HUES48 (cell line): ENCODE results near the gene ARAP2.

Experiments used
- H3K27ac ChIP-seq: one replicate; pipeline ENCODE4 v1.7.0; 2013; ENCODE audit warnings: low read depth, low read length, inconsistent platforms
- H3K27me3 ChIP-seq: 2 replicates; pipeline ENCODE4 v1.6.1; 2013; ENCODE audit warnings: mild to moderate bottlenecking, low read length; ENCODE audit not compliant: control insufficient read depth, insufficient read depth
- H3K36me3 ChIP-seq: 2 replicates; pipeline ENCODE4 v1.6.1; 2013; ENCODE audit warnings: low read length; ENCODE audit not compliant: control insufficient read depth, insufficient read depth
- H3K4me1 ChIP-seq: 2 replicates; pipeline ENCODE4 v1.6.1; 2013; ENCODE audit warnings: mild to moderate bottlenecking, low read length; ENCODE audit not compliant: control insufficient read depth, insufficient read depth
- H3K4me3 ChIP-seq: 2 replicates; pipeline ENCODE4 v1.5.1; 2013; ENCODE audit warnings: mild to moderate bottlenecking, low read depth, low read length
- H3K9ac ChIP-seq: 2 replicates; pipeline ENCODE4 v1.6.1; 2013; ENCODE audit warnings: mild to moderate bottlenecking, low read depth, low read length, moderate library complexity
- H3K9me3 ChIP-seq: 2 replicates; pipeline ENCODE4 v1.6.1; 2013; ENCODE audit warnings: low read length; ENCODE audit not compliant: control insufficient read depth, insufficient read depth

ARAP2 gene

DNA sequence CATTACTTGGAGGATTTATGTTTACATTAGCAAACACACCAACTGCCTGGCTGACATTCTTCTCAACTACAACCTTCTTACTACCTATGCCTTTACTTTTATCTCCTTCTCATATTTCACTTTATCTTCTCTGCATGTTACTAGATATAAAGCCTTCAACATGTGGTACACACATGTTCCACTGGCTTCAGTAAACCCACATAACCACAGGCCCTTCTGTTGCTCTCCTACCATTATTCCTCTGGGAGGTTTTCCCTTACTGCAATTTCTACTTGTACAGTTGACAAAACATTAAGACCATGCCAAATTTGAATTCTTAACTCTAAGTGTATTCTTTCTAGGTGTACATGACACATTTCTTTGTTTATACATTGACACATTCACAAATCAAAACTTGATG is 133.1 kb downstream of the ARAP2 start:
- no peak overlapping the region for H3K4me3 ChIP-seq
- no peaks in the 10 kb centered on the region for H3K27me3 ChIP-seq
- H3K9ac ChIP-seq, result no peak overlapping the region
- no peak overlapping the region for H3K27ac ChIP-seq
- H3K9me3 ChIP-seq, result no peaks in the 10 kb centered on the region
- no peaks in the 10 kb centered on the region for H3K36me3 ChIP-seq
- no peaks in the 10 kb centered on the region for H3K4me1 ChIP-seq

DNA sequence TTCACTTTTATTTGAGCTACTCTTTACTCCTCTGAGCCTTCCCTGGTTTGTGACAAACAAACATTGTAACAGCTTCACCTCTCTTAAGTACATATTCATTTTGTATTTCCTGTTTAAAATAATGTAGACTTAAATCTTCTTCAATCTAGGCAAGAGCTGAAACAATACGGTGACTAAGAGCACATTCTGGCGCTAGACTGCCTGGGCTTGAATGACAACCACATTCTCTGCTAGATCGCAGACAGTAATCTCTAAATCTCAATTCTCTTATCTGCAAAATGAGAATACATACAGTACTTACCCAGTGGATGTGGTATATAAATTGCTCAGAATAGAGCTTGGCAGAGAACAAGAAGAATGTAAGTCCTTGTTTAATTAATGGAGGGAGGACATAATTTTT is 144.8 kb downstream of the ARAP2 start:
- no peaks in the 10 kb centered on the region for H3K36me3 ChIP-seq
- H3K9ac ChIP-seq, result no peak overlapping the region
- no peak overlapping the region for H3K4me3 ChIP-seq
- H3K9me3 ChIP-seq, result no peaks in the 10 kb centered on the region
- H3K27me3 ChIP-seq, result no peaks in the 10 kb centered on the region
- no peaks in the 10 kb centered on the region for H3K4me1 ChIP-seq
- no peak overlapping the region for H3K27ac ChIP-seq

DNA sequence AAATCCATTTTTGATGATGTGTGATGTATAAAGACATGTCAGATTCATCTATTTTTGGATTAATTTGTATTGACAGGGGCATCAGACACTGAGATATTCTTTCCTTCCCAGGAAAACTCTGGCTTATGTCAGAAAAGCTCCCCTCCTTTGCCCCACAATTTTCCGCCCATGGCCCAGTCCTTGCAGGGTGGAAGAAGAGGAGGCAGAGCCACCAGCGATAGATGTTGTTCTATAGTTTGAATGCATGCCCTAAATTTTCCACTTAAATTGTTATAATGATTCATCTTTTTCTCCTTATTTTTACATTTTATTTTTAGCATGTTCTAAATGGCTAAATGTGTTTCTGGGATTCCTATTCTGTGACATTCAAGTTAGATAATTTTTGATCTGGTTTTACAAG is 149.3 kb downstream of the ARAP2 start:
- Histone ChIP-seq H3K9ac (no peak overlapping the region), H3K9me3 (no peaks in the 10 kb centered on the region), H3K4me1 (no peaks in the 10 kb centered on the region), H3K36me3 (no peaks in the 10 kb centered on the region), H3K27me3 (no peaks in the 10 kb centered on the region), H3K4me3 (no peak overlapping the region), H3K27ac (no peak overlapping the region)

DNA sequence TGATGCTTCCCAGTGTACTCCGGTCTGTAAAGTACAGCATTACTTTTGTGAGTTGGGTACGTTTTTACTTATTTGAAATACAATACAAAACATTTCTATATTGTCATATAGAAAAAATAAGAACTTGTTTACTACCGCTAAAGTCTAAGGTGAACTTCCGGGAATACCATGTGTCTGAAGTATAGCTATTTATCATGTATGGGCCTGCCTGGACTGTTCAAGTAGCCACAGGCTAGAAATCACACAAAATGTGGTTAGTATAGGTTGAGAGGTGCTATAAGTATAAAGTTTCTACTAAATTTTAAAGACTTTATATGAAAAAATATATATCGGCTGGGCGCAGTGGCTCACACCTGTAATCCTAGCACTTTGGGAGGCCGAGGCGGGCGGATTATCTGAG is 152.3 kb downstream of the ARAP2 start:
- no peaks in the 10 kb centered on the region for H3K4me1 ChIP-seq
- no peaks in the 10 kb centered on the region for H3K36me3 ChIP-seq
- H3K27ac ChIP-seq, result no peak overlapping the region
- H3K27me3 ChIP-seq, result no peaks in the 10 kb centered on the region
- H3K4me3 ChIP-seq, result no peak overlapping the region
- H3K9me3 ChIP-seq, result no peaks in the 10 kb centered on the region
- no peak overlapping the region for H3K9ac ChIP-seq

DNA sequence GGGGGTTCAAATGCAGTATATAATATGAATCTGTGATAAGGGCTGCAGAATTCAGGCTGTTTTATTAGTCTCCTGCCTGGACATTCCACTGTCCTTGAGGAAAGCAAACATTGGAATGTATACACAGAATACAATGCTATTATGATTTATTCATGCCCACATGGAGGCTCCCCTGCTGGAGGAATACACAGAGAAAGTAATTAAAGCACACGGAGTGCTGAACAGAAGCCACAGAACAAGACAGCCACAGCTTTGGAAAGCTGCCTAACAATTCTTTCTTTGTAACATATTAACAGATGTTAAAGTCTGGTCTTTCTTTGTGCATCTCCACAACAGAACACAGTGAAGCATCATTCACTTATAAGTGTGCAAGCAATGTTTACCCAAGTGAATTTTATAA is 155.8 kb downstream of the ARAP2 start:
- H3K4me1 ChIP-seq, result no peaks in the 10 kb centered on the region
- H3K9ac ChIP-seq, result no peak overlapping the region
- H3K27ac ChIP-seq, result no peak overlapping the region
- no peaks in the 10 kb centered on the region for H3K36me3 ChIP-seq
- H3K9me3 ChIP-seq, result no peaks in the 10 kb centered on the region
- H3K4me3 ChIP-seq, result no peak overlapping the region
- H3K27me3 ChIP-seq, result no peaks in the 10 kb centered on the region

DNA sequence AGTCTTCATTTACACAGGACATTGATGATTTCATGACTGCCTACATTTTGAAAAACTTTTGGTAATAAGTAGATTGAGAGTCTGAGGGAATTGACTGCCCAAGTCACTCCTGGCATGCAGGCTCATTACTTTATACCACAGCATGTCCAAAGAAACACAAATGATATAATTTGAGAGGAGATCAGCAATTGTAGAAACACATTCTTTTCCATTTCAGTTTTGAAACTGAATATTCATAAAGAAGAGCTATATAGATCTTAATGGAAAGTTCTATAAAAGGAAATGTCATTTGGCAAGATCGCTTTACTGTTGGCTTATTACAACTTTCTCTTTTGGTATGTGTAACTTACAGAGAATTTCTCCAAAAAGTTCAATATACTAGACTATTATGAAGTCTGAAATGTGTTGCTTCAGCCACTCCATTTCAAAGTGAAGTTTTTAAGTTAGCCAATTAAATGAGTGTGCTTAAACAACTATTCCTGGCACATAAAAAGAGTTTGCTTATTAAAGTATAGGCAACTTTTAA is 158.0 kb downstream of the ARAP2 start:
- H3K27ac ChIP-seq, result no peak overlapping the region
- H3K4me3 ChIP-seq, result no peak overlapping the region
- H3K27me3 ChIP-seq, result no peaks in the 10 kb centered on the region
- H3K9me3 ChIP-seq, result no peaks in the 10 kb centered on the region
- H3K4me1 ChIP-seq, result no peaks in the 10 kb centered on the region
- H3K9ac ChIP-seq, result no peak overlapping the region
- H3K36me3 ChIP-seq, result no peaks in the 10 kb centered on the region

DNA sequence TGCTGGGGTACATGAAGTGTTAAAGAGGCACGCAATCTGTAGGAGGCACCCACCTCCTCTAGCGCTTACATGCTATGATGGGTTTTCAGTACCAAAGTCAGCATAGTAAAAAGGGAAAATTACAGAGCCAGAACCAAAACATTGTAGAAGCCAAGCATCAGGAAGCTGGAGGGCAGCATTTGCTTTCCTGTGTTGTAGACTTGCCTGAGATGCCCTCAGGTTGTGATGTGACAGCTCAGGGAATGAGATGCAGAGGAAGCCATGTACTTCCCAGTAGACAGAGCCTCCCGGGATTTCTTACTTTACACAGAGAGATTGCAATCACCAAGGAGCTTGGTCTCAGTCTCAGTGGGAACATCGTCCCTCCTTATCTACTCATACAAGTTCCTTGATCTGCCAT is 161.5 kb downstream of the ARAP2 start:
- Histone ChIP-seq H3K4me1 (peaks cover 3% of the 10 kb centered on the region; the same call in 1 of the 2 replicates), H3K27me3 (no peaks in the 10 kb centered on the region), H3K9me3 (no peaks in the 10 kb centered on the region), H3K27ac (no peak overlapping the region), H3K9ac (no peak overlapping the region), H3K4me3 (no peak overlapping the region), H3K36me3 (no peaks in the 10 kb centered on the region)

DNA sequence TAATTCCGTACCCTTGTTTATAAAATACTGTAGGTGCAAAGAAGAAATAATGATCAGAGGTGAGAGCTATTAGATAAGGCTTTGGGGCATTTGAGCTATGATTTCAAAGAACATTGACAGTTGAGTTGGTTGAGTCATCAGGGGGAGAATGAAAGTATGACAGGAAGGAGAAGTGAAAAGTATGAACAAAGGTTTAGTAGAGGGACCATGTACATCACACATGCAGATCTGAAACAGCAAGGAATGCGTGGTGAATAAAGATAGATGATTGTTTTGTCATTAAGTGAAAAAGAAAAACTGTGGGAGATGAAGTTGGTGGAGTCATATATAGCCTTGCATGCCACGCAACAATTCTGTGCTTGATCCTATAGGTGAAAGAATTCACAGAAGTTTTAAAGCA is 163.1 kb downstream of the ARAP2 start:
- H3K36me3 ChIP-seq, result no peaks in the 10 kb centered on the region
- no peak overlapping the region for H3K27ac ChIP-seq
- peaks cover 3% of the 10 kb centered on the region; the same call in 1 of the 2 replicates for H3K4me1 ChIP-seq
- H3K4me3 ChIP-seq, result no peak overlapping the region
- no peaks in the 10 kb centered on the region for H3K9me3 ChIP-seq
- H3K9ac ChIP-seq, result no peak overlapping the region
- no peaks in the 10 kb centered on the region for H3K27me3 ChIP-seq

DNA sequence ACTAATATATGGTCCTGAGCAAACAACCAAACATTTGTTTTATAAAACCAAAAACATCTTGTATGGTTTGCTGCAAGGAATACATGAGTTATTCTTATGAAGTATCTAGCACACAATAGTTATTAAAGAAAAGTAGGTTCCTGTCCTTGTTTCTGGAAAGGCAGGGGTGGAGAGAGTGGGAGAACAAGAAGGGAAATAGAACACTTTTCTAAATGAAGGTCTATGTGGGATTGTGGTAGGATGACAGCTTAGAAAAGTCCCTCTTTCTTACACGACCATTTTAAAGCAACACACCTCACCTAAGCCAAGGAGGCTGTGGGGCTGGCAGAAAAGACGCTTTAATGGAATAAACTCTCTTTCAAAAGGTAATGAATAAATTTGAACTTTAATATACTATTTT is 164.6 kb downstream of the ARAP2 start:
- H3K27ac ChIP-seq, result no peak overlapping the region
- H3K4me3 ChIP-seq, result no peak overlapping the region
- H3K27me3 ChIP-seq, result no peaks in the 10 kb centered on the region
- H3K36me3 ChIP-seq, result no peaks in the 10 kb centered on the region
- H3K9ac ChIP-seq, result no peak overlapping the region
- H3K4me1 ChIP-seq, result peaks cover 3% of the 10 kb centered on the region; the same call in 1 of the 2 replicates
- no peaks in the 10 kb centered on the region for H3K9me3 ChIP-seq

DNA sequence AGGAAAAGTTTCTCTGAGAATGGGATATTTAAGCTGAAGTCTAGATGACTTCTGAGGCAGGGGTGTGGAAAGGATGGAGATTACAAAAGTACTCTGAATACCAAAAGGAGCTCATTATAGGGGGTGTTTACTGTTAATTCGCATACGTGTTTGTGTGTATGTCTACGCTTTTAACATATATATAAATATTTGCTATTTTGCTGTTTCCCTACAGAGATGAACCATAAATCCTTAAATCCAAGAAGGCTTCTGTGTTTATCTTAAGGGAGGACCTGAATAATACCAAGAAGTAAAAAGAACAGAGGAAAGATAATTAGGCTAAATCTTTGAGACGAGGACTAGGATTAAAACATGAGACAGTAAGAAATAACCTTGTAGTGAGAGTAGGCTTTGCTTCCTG is 166.0 kb downstream of the ARAP2 start:
- Histone ChIP-seq H3K4me3 (no peak overlapping the region), H3K4me1 (peaks cover 3% of the 10 kb centered on the region; the same call in 1 of the 2 replicates), H3K27ac (no peak overlapping the region), H3K9me3 (no peaks in the 10 kb centered on the region), H3K36me3 (no peaks in the 10 kb centered on the region), H3K9ac (no peak overlapping the region), H3K27me3 (no peaks in the 10 kb centered on the region)

DNA sequence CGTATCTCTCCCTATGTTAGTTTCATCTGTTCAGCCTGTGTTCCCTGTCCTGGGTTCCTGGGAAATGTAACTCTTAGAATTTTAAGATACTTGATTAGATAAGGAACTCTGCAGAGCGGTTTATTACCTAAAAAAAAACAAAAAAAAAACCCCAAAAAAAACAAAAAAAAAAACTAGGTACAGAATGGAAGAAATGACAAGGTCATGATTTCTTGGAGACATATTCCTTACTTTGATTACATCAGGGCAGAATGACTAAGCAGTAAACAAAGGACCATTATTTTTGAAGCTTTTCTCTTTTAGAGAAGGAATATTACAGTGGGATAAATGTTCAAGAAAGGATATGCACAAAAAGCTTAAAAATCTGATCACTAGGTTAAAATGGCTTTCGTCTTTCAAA is 171.8 kb downstream of the ARAP2 start:
- Histone ChIP-seq H3K27me3 (no peaks in the 10 kb centered on the region), H3K36me3 (no peaks in the 10 kb centered on the region), H3K4me1 (no peaks in the 10 kb centered on the region), H3K4me3 (no peak overlapping the region), H3K27ac (no peak overlapping the region), H3K9me3 (no peaks in the 10 kb centered on the region), H3K9ac (no peak overlapping the region)

DNA sequence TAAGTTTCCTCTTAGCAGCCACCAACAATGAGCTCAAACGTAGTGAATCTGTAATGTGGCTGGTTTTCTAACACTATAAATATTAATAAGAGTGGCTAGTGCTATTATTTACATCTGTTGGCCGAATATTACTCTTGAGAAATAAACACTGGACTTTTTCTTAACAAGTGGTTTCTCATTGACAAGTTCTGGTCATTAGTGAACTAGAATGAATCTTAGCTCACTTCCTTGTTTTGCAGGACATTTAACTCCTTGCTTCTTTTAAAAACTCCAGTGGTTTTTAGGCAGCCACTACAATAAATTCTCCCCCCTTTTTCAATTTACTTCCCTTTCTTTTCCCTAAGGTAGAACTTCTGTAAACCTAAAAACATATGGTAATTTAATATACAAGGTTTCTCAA is 177.2 kb downstream of the ARAP2 start:
- Histone ChIP-seq H3K4me1 (peaks cover 4% of the 10 kb centered on the region; the same call in 1 of the 2 replicates), H3K36me3 (no peaks in the 10 kb centered on the region), H3K27ac (no peak overlapping the region), H3K9ac (no peak overlapping the region), H3K9me3 (no peaks in the 10 kb centered on the region), H3K27me3 (no peaks in the 10 kb centered on the region), H3K4me3 (no peak overlapping the region)
